Suprapubic skin (tissue), 4 donors: ENCODE data around the gene ZFAND2B. TPM values are rescaled to one million over a fixed set of nuclear protein-coding genes. Genes with fewer than 3 reads are reported as not detected.
"Not testable (repeated sequence)": the region's sequence is repeated elsewhere in the genome, so short reads cannot be mapped to it uniquely, and the experiment has no call there.

Experiments
- DNase-seq, 2 donors: peaks; one replicate each; pipeline ENCODE4 v3.0.0-alpha.2; 2019; ENCODE audit warnings: low spot score in 2 of 2
- H3K27ac ChIP-seq: fragments of 200-600 bp; sonication (generic); one replicate; pipeline ENCODE4 v1.5.1; 2019
- H3K27me3 ChIP-seq: fragments of 200-600 bp; sonication (generic); one replicate; pipeline ENCODE4 v1.5.1; 2019
- H3K36me3 ChIP-seq: fragments of 200-600 bp; sonication (generic); one replicate; pipeline ENCODE4 v1.5.1; 2019
- H3K4me1 ChIP-seq: fragments of 200-600 bp; sonication (generic); one replicate; pipeline ENCODE4 v1.5.1; 2019
- H3K4me3 ChIP-seq: fragments of 200-600 bp; sonication (generic); one replicate; pipeline ENCODE4 v1.5.1; 2019; ENCODE audit warnings: mild to moderate bottlenecking
- H3K9me3 ChIP-seq: fragments of 200-600 bp; sonication (generic); one replicate; pipeline ENCODE4 v1.5.1; 2019
- EP300 ChIP-seq: sonication (generic); formaldehyde crosslinking; IDR thresholded peaks from one replicate; pipeline ENCODE4 v1.6.1; 2017; ENCODE audit warnings: antibody characterized with exemption
- POLR2A ChIP-seq, 2 donors: fragments of 450-650 bp; IDR thresholded peaks; one replicate each; pipeline ENCODE4 v1.6.1; 2017; ENCODE audit warnings: antibody characterized with exemption in 2 of 2, mild to moderate bottlenecking in 2 of 2, moderate library complexity in 2 of 2
- POLR2AphosphoS5 ChIP-seq, 3 donors: sonication (generic); formaldehyde crosslinking; IDR thresholded peaks; one replicate each; pipeline ENCODE4 v1.6.1; 2017; ENCODE audit warnings: antibody characterized with exemption in 3 of 3
- WGBS: methylation state at CpG from one replicate; pipeline ENCODE4 v1.1.5; 2018; 5-methylcytosine and 5-hydroxymethylcytosine counted together
- total RNA-seq, 4 donors: library from RNA; depleted of rRNA; stranded (reverse); fragments of >200 nt; gene quantifications; one replicate each; pipeline ENCODE4 v1.1.0, GENCODE V29; 2016
- TF ChIP-seq, protein P1 (sequence below), 2 donors: fragments of 200-600 bp in 1 of 2; fragments of 450-650 bp in 1 of 2; sonication (generic) in 1 of 2; IDR thresholded peaks; one replicate each; pipeline ENCODE4 v1.5.1; 2016 to 2019; ENCODE audit warnings: antibody characterized with exemption in 2 of 2, mild to moderate bottlenecking in 1 of 2, moderate library complexity in 1 of 2

The ZFAND2B gene
- total RNA-seq, 4 donors from 2014 or later = 48.1 to 84.7 (median 64.4) TPM

DNA sequence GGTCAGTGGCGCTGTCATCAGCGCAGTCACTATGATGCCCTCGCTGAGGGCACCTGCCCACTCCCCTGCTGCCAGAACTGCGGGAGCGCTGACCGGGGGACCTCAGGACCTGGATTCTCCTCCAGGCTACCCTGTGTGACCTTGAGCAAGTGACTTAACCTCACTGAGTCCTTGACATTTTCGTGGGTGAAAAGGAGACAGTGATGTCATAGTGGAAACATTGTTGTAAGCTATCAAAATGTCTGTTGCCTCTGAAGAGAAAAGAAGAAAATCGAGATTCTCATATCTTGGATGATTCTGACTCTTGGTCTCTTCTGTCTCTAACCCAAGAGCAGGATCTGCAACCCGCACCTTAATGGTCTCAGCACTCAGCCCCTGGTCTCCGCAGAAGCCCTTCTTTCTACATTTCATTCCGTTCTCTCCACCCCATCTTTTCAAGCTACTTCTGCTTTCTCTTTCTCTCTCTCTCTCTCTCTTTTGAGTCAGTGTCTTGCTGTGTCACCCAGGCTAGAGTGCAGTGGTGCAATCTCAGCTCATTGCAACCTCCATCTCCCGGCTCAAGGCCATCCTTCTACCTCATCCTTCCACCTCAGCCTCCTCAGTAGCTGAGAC is 48.1 kb downstream of the ZFAND2B start:
- no peaks in the 10 kb centered on the region for H3K9me3 ChIP-seq
- 20% methylated on average over 12 of the region's 12 CpGs for WGBS
- no peak for DNase-seq
- H3K4me1 ChIP-seq = peaks cover 53% of the 10 kb centered on the region
- peaks cover 10% of the 10 kb centered on the region for H3K36me3 ChIP-seq
- H3K27ac ChIP-seq = peak overlapping the region; percentile 83
- peak overlapping the region; percentile 66 for H3K4me3 ChIP-seq
- TF ChIP-seq, protein P1, sequence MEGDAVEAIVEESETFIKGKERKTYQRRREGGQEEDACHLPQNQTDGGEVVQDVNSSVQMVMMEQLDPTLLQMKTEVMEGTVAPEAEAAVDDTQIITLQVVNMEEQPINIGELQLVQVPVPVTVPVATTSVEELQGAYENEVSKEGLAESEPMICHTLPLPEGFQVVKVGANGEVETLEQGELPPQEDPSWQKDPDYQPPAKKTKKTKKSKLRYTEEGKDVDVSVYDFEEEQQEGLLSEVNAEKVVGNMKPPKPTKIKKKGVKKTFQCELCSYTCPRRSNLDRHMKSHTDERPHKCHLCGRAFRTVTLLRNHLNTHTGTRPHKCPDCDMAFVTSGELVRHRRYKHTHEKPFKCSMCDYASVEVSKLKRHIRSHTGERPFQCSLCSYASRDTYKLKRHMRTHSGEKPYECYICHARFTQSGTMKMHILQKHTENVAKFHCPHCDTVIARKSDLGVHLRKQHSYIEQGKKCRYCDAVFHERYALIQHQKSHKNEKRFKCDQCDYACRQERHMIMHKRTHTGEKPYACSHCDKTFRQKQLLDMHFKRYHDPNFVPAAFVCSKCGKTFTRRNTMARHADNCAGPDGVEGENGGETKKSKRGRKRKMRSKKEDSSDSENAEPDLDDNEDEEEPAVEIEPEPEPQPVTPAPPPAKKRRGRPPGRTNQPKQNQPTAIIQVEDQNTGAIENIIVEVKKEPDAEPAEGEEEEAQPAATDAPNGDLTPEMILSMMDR (IDR thresholded peaks at IDR 0.05) = no peak
- TF ChIP-seq POLR2A (IDR thresholded peaks at IDR 0.05) = no peak
- TF ChIP-seq EP300 = no peak
- no peak for TF ChIP-seq POLR2AphosphoS5 (IDR thresholded peaks at IDR 0.05)
- H3K27me3 ChIP-seq = no peaks in the 10 kb centered on the region

DNA sequence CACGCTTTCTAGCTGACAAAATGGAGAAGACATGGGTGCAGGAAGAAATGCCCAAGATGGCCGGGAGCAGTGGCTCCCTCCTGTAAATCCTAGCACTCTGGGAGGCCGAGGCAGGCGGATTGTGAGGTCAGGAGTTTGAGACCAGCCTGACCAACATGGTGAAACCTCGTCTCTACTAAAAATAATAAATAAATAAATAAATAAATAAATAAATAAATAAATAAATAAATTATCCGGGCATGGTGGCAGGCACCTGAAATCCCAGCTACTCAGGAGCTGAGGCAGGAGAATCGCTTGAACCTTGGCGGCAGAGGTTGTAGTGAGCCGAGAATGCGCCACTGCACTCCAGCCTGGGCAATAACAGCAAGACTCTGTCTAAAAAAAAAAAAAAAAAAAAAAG is 52.4 kb downstream of the ZFAND2B start:
- WGBS = 91% methylated on average over 10 of the region's 10 CpGs
- DNase-seq, H3K9me3 ChIP-seq, H3K27me3 ChIP-seq, H3K27ac ChIP-seq, H3K36me3 ChIP-seq, H3K4me3 ChIP-seq: not testable (repeated sequence)
- peaks cover 15% of the 10 kb centered on the region for H3K4me1 ChIP-seq

Other genes starting within 250 kb of the ZFAND2B start
- not detected for gene CDK5R2, start 247.1 kb upstream of the ZFAND2B start, total RNA-seq
- not detected for gene FEV, start 221.6 kb upstream of the ZFAND2B start, total RNA-seq
- not detected for gene CRYBA2, start 213.4 kb upstream of the ZFAND2B start, total RNA-seq
- gene CFAP65, start 165.3 kb upstream of the ZFAND2B start, total RNA-seq = not detected
- under 1 TPM in 2 of 4 donors, not detected in 2; 0.23 to 0.30 TPM for gene IHH, start 145.9 kb upstream of the ZFAND2B start, total RNA-seq
- 10 to 100 TPM; 15.7 to 19.2 (median 18.3) TPM for gene NHEJ1, start 46.0 kb upstream of the ZFAND2B start, total RNA-seq
- 10 to 100 TPM in 1 of 4 donors, 1 to 10 TPM in 3; 2.4 to 12.6 (median 3.2) TPM for gene SLC23A3, start 36.8 kb upstream of the ZFAND2B start, total RNA-seq
- gene CNPPD1, start 29.9 kb upstream of the ZFAND2B start, total RNA-seq = 10 to 100 TPM; 44.9 to 70.3 (median 53.0) TPM
- gene RETREG2, start 28.5 kb upstream of the ZFAND2B start, total RNA-seq = 100 to 1,000 TPM in 2 of 4 donors, 10 to 100 TPM in 2; 61.0 to 106 (median 91.9) TPM
- 10 to 100 TPM; 16.3 to 24.0 (median 20.7) TPM for gene ABCB6, start 12.2 kb downstream of the ZFAND2B start, total RNA-seq
- 10 to 100 TPM; 60.3 to 83.9 (median 64.6) TPM for gene ATG9A, start 22.9 kb downstream of the ZFAND2B start, total RNA-seq
- gene ANKZF1, start 23.0 kb downstream of the ZFAND2B start, total RNA-seq = 100 to 1,000 TPM in 1 of 4 donors, 10 to 100 TPM in 3; 38.6 to 252 (median 61.7) TPM
- gene GLB1L, start 38.7 kb downstream of the ZFAND2B start, total RNA-seq = 1 to 10 TPM; 2.5 to 9.8 (median 5.4) TPM
- gene STK16, start 38.7 kb downstream of the ZFAND2B start, total RNA-seq = 10 to 100 TPM; 10.9 to 22.9 (median 16.1) TPM
- not detected for gene TUBA4B, start 46.5 kb downstream of the ZFAND2B start, total RNA-seq
- 100 to 1,000 TPM; 194 to 530 (median 394) TPM for gene TUBA4A, start 47.1 kb downstream of the ZFAND2B start, total RNA-seq
- 100 to 1,000 TPM in 2 of 4 donors, 10 to 100 TPM in 2; 91.2 to 138 (median 107) TPM for gene DNAJB2, start 72.6 kb downstream of the ZFAND2B start, total RNA-seq
- not detected for gene PTPRN, start 102.6 kb downstream of the ZFAND2B start, total RNA-seq
- gene RESP18, start 126.0 kb downstream of the ZFAND2B start, total RNA-seq = not detected
- gene DNPEP, start 181.1 kb downstream of the ZFAND2B start, total RNA-seq = 100 to 1,000 TPM in 1 of 4 donors, 10 to 100 TPM in 3; 66.6 to 104 (median 70.5) TPM
- gene DES, start 211.6 kb downstream of the ZFAND2B start, total RNA-seq = 100 to 1,000 TPM in 1 of 4 donors, 10 to 100 TPM in 3; 11.4 to 100 (median 35.6) TPM
- gene SPEG, start 228.1 kb downstream of the ZFAND2B start, total RNA-seq = 10 to 100 TPM in 1 of 4 donors, 1 to 10 TPM in 3; 6.5 to 17.2 (median 6.7) TPM